K562 (cell line): ENCODE results near the gene ANKMY2. TPM values are rescaled to one million over a fixed set of nuclear protein-coding genes. Genes with fewer than 3 reads are reported as not detected.
A peak's percentile ranks its signal among the peaks of the same experiment; 100 is the strongest.

ENCODE experiments used
- ATAC-seq: fragments of 200-7000 bp; cut with Tn5 transposase; 3 replicates; pipeline ENCODE4 v1.9.1; 2020; ENCODE audit warnings: moderate library complexity
- BruUV-seq: library from RNA; stranded (reverse); fragments of 400-500 nt; replicated peaks from 2 replicates; lab custom pipeline; 2021; lab: Mats Ljungman, UMichigan
- CTCF ChIA-PET: fragments of 300-600 bp; formaldehyde crosslinking; extraction: SDS; loops from one replicate; lab custom pipeline; 2021; ENCODE audit warnings: low intra/inter-chr PET ratio; lab: Yijun Ruan, JAX
- POLR2A ChIA-PET: fragments of 300-600, 350-650 bp; sonication (Branson Sonifier 250); formaldehyde crosslinking; extraction: SDS; loops from one replicate; lab custom pipeline; 2021; ENCODE audit warnings: antibody characterized with exemption, inconsistent platforms; lab: Yijun Ruan, JAX
- DNase-seq, 4 experiments: peaks; one replicate each; pipeline versions ENCODE4 v3.0.0 to v3.0.0-alpha.2; 2011 to 2018; ENCODE audit warnings: low spot score in 3 of 4, mixed read lengths in 3 of 4; ENCODE audit errors: extremely low read depth in 1 of 4
- FAIRE-seq: peaks from 2 replicates; lab custom pipeline; 2011; peaks lifted over from hg19 to GRCh38; lab: Jason Lieb, UNC
- H2AFZ ChIP-seq: 2 replicates; pipeline ENCODE4 v1.6.0; 2011; ENCODE audit warnings: low read depth, low read length, control low read depth, inconsistent platforms
- H3K27ac ChIP-seq: fragments of 200-600 bp; 3 replicates; pipeline ENCODE4 v1.8.0; 2011; ENCODE audit warnings: low read depth, mild to moderate bottlenecking, control low read depth, inconsistent platforms, low read length, moderate library complexity, mixed read lengths; ENCODE audit errors: extremely low read depth
- H3K27me3 ChIP-seq, 2 experiments: fragments of 300-600 bp in 1 of 2; 2 replicates in 1 of 2; 3 replicates in 1 of 2; pipeline versions ENCODE4 v1.6.0 to v1.8.0; 2011; ENCODE audit warnings: inconsistent platforms in 2 of 2, low read length in 2 of 2, mild to moderate bottlenecking in 1 of 2, mixed read lengths in 1 of 2, moderate library complexity in 1 of 2; ENCODE audit not compliant: control insufficient read depth in 2 of 2, insufficient read depth in 2 of 2
- H3K36me3 ChIP-seq: fragments of 300-600 bp; 3 replicates; pipeline ENCODE4 v1.8.0; 2011; ENCODE audit warnings: mild to moderate bottlenecking, low read length, inconsistent platforms; ENCODE audit not compliant: control insufficient read depth, insufficient read depth
- H3K4me1 ChIP-seq, 2 experiments: fragments of 200-600 bp in 1 of 2; replicated peaks in 1 of 2; 2 replicates in 1 of 2; 3 replicates in 1 of 2; pipeline versions ENCODE4 v1.5.1 to v1.8.0; 2011; ENCODE audit warnings: inconsistent platforms in 2 of 2, low read length in 2 of 2, mild to moderate bottlenecking in 1 of 2, mixed read lengths in 1 of 2, moderate library complexity in 1 of 2; ENCODE audit not compliant: control insufficient read depth in 2 of 2, insufficient read depth in 2 of 2
- H3K4me2 ChIP-seq: 2 replicates; pipeline ENCODE4 v1.6.1; 2011; ENCODE audit warnings: low read length, control low read depth, inconsistent platforms, mixed read lengths; ENCODE audit not compliant: insufficient read depth
- H3K4me3 ChIP-seq: fragments of 200-600 bp; sonication (generic), shearing (Covaris generic); 2 replicates; pipeline ENCODE4 v1.5.1; 2016; ENCODE audit warnings: control low read depth, inconsistent platforms
- H3K79me2 ChIP-seq: fragments of 200-600 bp; 3 replicates; pipeline ENCODE4 v1.8.0; 2011; ENCODE audit warnings: low read length, inconsistent platforms; ENCODE audit not compliant: control insufficient read depth, insufficient read depth
- H3K9ac ChIP-seq, 2 experiments: 2 replicates each; pipeline versions ENCODE4 v1.6.0 to v1.6.1; 2011; ENCODE audit warnings: low read depth in 2 of 2, low read length in 2 of 2, control low read depth in 1 of 2, inconsistent platforms in 1 of 2, mild to moderate bottlenecking in 1 of 2, mixed read lengths in 1 of 2; ENCODE audit not compliant: insufficient read depth in 1 of 2
- H3K9me1 ChIP-seq: one replicate; pipeline ENCODE4 v1.6.0; 2011; ENCODE audit warnings: inconsistent platforms, mild to moderate bottlenecking, low read length, moderate library complexity; ENCODE audit not compliant: control insufficient read depth, insufficient read depth
- H3K9me3 ChIP-seq: replicated peaks from 2 replicates; pipeline ENCODE4 v1.5.1; 2011; ENCODE audit warnings: low read depth, low read length, inconsistent platforms; ENCODE audit not compliant: control insufficient read depth, insufficient read depth
- H4K20me1 ChIP-seq: replicated peaks from 2 replicates; pipeline ENCODE4 v1.6.1; 2011; ENCODE audit warnings: low read length, inconsistent platforms, mixed read lengths; ENCODE audit not compliant: control insufficient read depth, insufficient read depth
- FOSL1 ChIP-seq: fragments of 200-800 bp; sonication (Bioruptor generic); conservative IDR thresholded peaks from 2 replicates; pipeline ENCODE4 v1.6.1; 2016; ENCODE audit warnings: missing genetic modification characterization, missing compliant biosample characterization
- FOXM1 ChIP-seq, 2 experiments: fragments of 450-650 bp in 1 of 2; sonication (generic) in 1 of 2; formaldehyde crosslinking in 1 of 2; IDR thresholded peaks; 2 replicates each; pipeline versions ENCODE4 v1.6.1 to v1.9.0; 2017 to 2022; ENCODE audit warnings: low read depth in 2 of 2, mild to moderate bottlenecking in 2 of 2, missing genetic modification reagents in 1 of 2, moderate library complexity in 1 of 2
- HBP1 ChIP-seq: fragments of 450-650 bp; formaldehyde crosslinking; IDR thresholded peaks from 2 replicates; pipeline ENCODE4 v1.4.0; 2022; ENCODE audit warnings: missing genetic modification characterization
- HDAC1 ChIP-seq, 2 experiments: fragments of 450-650 bp; IDR thresholded peaks; 2 replicates each; pipeline ENCODE4 v1.6.1; 2016 to 2017; ENCODE audit warnings: inconsistent platforms in 1 of 2, mild to moderate bottlenecking in 1 of 2, moderate library complexity in 1 of 2
- HOXB6 ChIP-seq: fragments of 250-450 bp; sonication (Bioruptor Pico); IDR thresholded peaks from 2 replicates; pipeline ENCODE4 v1.5.1; 2022; ENCODE audit warnings: mild to moderate bottlenecking, borderline replicate concordance
- ILF3 ChIP-seq: fragments of 450-650 bp; IDR thresholded peaks from 2 replicates; pipeline ENCODE4 v1.6.1; 2018; ENCODE audit warnings: antibody characterized with exemption, mild to moderate bottlenecking, moderate library complexity, borderline replicate concordance
- MAX ChIP-seq: sonication (generic); formaldehyde crosslinking; IDR thresholded peaks from 2 replicates; pipeline ENCODE4 v1.9.0; 2022; ENCODE audit warnings: mild to moderate bottlenecking, missing genetic modification reagents
- NFRKB ChIP-seq: fragments of 450-650 bp; IDR thresholded peaks from 2 replicates; pipeline ENCODE4 v1.6.1; 2016; ENCODE audit warnings: low read depth
- NFXL1 ChIP-seq: fragments of 450-650 bp; formaldehyde crosslinking; IDR thresholded peaks from 2 replicates; pipeline ENCODE4 v1.4.0; 2021; ENCODE audit warnings: mild to moderate bottlenecking
- RNF2 ChIP-seq: sonication (generic); IDR thresholded peaks from 2 replicates; pipeline ENCODE4 v1.6.1; 2016
- SIRT6 ChIP-seq: IDR thresholded peaks from one replicate; pipeline ENCODE4 v1.6.1; 2012; ENCODE audit warnings: low read depth, mild to moderate bottlenecking, control low read depth, inconsistent platforms, low read length, moderate library complexity
- TAF7 ChIP-seq: fragments of 450-650 bp; IDR thresholded peaks from 2 replicates; pipeline ENCODE4 v1.6.1; 2016; ENCODE audit warnings: missing genetic modification characterization, missing compliant biosample characterization
- YBX1 ChIP-seq: fragments of 450-650 bp; IDR thresholded peaks from 2 replicates; pipeline ENCODE4 v1.7.1; 2016; ENCODE audit warnings: mild to moderate bottlenecking
- ZSCAN29 ChIP-seq: fragments of 450-650 bp; IDR thresholded peaks from 2 replicates; pipeline ENCODE4 v1.6.1; 2017
- WGBS: fragments of 100-300 bp; shearing (Covaris generic); methylation state at CpG from one replicate; pipeline ENCODE4 v1.1.6; 2016; ENCODE audit warnings: low coverage, mixed read lengths; ENCODE audit not compliant: insufficient coverage; ENCODE audit errors: missing lambda C conversion rate; 5-methylcytosine and 5-hydroxymethylcytosine counted together
- in situ Hi-C: fragments of 300-500 bp; cut with MboI; formaldehyde crosslinking; loops from 4 replicates; pipeline ENCODE4 v1.15.0; 2018; ENCODE audit warnings: inconsistent platforms, mixed read lengths
- intact Hi-C: fragments of 100-400 bp; cut with micrococcal nuclease; formaldehyde crosslinking; loops from 2 replicates; pipeline ENCODE4 v1.14.2; 2022
- polyA plus RNA-seq, 8 experiments: library from polyadenylated mRNA; depleted of rRNA in 4 of 8; stranded (reverse) in 5 of 8; unstranded in 3 of 8; fragments of >200 nt; fragmentation: Nextera tagmentation in 2 of 8; fragmentation: Illumina TruSeq in 1 of 8; extraction: Ambion mirVana in 2 of 8; extraction: Trizol in 1 of 8; gene quantifications; 2 replicates each; pipeline versions ENCODE4 v1.2.1 to v1.2.3, GENCODE V29; 2011 to 2014; ENCODE audit warnings: inconsistent platforms in 1 of 8, missing spikeins in 1 of 8
- total RNA-seq, 7 experiments: library from RNA; depleted of rRNA in 6 of 7; stranded (reverse); fragments of >200 nt in 6 of 7; fragmentation: Illumina TruSeq in 2 of 7; extraction: Trizol in 2 of 7; gene quantifications; 2 replicates each; pipeline versions ENCODE4 v1.2.1 to v1.2.3, GENCODE V29; 2011 to 2021; ENCODE audit warnings: low replicate concordance in 1 of 7

ANKMY2 gene
- total and polyA plus RNA-seq, 9 of the 15 experiments (the other 6 are each of a cell fraction or from before 2014, with no cell fraction given), result 38.9 to 71.5 (median 48.8) TPM

GRCh38 chr7:16638282-16639280 lies 7.0 kb downstream of the ANKMY2 start:
- H3K27me3 ChIP-seq, result no peaks in the 10 kb centered on the region
- no peak for TF ChIP-seq MAX (CRISPR knock-in tag)
- WGBS, result 82% methylated on average over 7 of the region's 7 CpGs
- ChIA-PET POLR2A (interaction anchor here (0.7 to 1.0 kb wide), 2 partner anchors 10 to 31 kb away, joined by 3 read pairs; no protein-coding TSS in a partner anchor), CTCF (no interaction called here)
- peaks cover 73% of the 10 kb centered on the region for H3K36me3 ChIP-seq
- DNase-seq (no peak), ATAC-seq (0 out of 3 replicates have a peak, but pooled peaks have one; percentile 12), FAIRE-seq (no peak)
- H2AFZ ChIP-seq, result no peak overlapping the region
- peaks cover 78% of the 10 kb centered on the region for H3K79me2 ChIP-seq
- intact Hi-C loops, result no loop called here
- H4K20me1 ChIP-seq, result no peaks in the 10 kb centered on the region
- H3K27ac ChIP-seq, result no peak overlapping the region
- no peak overlapping the region; a peak in 1 of 4 replicates for H3K9ac ChIP-seq
- no TSS peak for BruUV-seq
- peaks cover 0 to 8% of the 10 kb centered on the region in 2 experiments; a peak in 2 of 5 replicates for H3K4me1 ChIP-seq
- in situ Hi-C loops, result no loop called here
- H3K9me3 ChIP-seq, result no peaks in the 10 kb centered on the region
- H3K9me1 ChIP-seq, result no peaks in the 10 kb centered on the region
- H3K4me3 ChIP-seq, result no peak overlapping the region
- H3K4me2 ChIP-seq, result no peak overlapping the region

- BruUV-seq, result no TSS peak
- in situ Hi-C loops, result no loop called here
- H3K4me2 ChIP-seq, result no peak overlapping the region
- TF ChIP-seq HBP1 (CRISPR knock-in tag) (no peak), HOXB6 (CRISPR knock-in tag) (no peak), ZSCAN29 (no peak), RNF2 (no peak), FOSL1 (no peak), NFRKB (no peak), HDAC1 (IDR thresholded peaks at IDR 0.05) (no peak), NFXL1 (CRISPR knock-in tag) (no peak), FOXM1 (IDR thresholded peaks at IDR 0.05; ENCODE audit: low read depth) (no peak), FOXM1 (CRISPR knock-in tag; IDR thresholded peaks at IDR 0.05; ENCODE audit: low read depth) (no peak), TAF7 (tag) (no peak), SIRT6 (no peak), YBX1 (no peak), ILF3 (no peak)
These were observed 8.2 kb downstream of the ANKMY2 start for GRCh38 chr7:16637379-16637778.

More at GRCh38 chr7:16637379-16637778, 8.2 kb downstream of the ANKMY2 start:
- H3K9ac ChIP-seq, result no peak overlapping the region
- ChIA-PET CTCF (no interaction called here), POLR2A (interaction anchor here (1.0 to 1.7 kb wide), 5 partner anchors 9 to 30 kb away, joined by 3 to 9 read pairs (median 4); no protein-coding TSS in a partner anchor)
- H2AFZ ChIP-seq, result no peak overlapping the region
- H3K9me3 ChIP-seq, result no peaks in the 10 kb centered on the region
- FAIRE-seq, result no peak
- ATAC-seq, result peak; percentile 30; the same call in 2 of the 3 replicates
- no peaks in the 10 kb centered on the region for H4K20me1 ChIP-seq
- no peaks in the 10 kb centered on the region for H3K9me1 ChIP-seq
- 71% methylated on average over 5 of the region's 5 CpGs for WGBS
- no peaks in the 10 kb centered on the region for H3K27me3 ChIP-seq
- no peak for DNase-seq
- no peak overlapping the region for H3K4me3 ChIP-seq
- H3K4me1 ChIP-seq, result no peaks in the 10 kb centered on the region; a peak in 1 of 5 replicates
- intact Hi-C loops, result no loop called here
- H3K27ac ChIP-seq, result no peak overlapping the region
- peaks cover 66% of the 10 kb centered on the region for H3K79me2 ChIP-seq
- peaks cover 69% of the 10 kb centered on the region for H3K36me3 ChIP-seq
